AG10803 (cell line): ENCODE measurements around the gene ADM.

Experiments
- DNase-seq: peaks from one replicate; pipeline ENCODE4 v3.0.0; 2010; ENCODE audit warnings: low read depth
- H3K4me3 ChIP-seq: 2 replicates; pipeline ENCODE4 v1.5.1; 2011; ENCODE audit warnings: mild to moderate bottlenecking, low read length, control low read depth
- CTCF ChIP-seq: conservative IDR thresholded peaks from 2 replicates; pipeline ENCODE4 v1.5.1; 2011; ENCODE audit warnings: mild to moderate bottlenecking, low read length, control low read depth, inconsistent platforms

The ADM gene

DNA sequence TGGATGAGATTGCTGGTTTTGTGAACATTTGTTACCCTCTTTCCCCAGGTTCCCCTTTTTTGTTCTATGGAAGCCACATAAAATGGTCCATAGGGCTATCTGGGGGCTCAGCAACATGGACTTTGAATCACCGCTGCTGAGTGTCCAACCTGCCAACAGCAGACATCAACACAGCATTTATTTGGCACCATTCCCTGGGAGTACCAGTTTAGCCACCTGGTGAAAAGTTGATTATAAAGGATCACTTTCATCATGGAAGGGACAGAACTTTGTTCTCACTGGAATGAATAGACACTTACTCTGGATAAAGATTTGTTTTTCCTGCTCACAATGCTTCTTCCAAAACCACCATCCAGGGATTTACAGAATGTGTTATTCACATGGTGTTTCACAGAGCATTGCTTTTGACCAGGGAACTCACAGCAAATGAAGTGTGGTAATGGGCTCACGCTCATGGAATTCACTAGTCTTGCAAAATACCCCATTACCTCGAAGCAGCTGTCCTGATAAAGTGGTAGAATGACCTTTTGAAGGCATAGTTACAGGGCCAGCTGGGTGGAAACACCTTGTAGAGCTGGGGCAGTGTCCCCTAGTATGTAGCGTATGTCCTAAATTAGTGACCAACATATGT, 43.9 kb downstream of the ADM start:
- TF ChIP-seq CTCF, result no peak
- DNase-seq, result peak; percentile 93
- no peak overlapping the region for H3K4me3 ChIP-seq

DNA sequence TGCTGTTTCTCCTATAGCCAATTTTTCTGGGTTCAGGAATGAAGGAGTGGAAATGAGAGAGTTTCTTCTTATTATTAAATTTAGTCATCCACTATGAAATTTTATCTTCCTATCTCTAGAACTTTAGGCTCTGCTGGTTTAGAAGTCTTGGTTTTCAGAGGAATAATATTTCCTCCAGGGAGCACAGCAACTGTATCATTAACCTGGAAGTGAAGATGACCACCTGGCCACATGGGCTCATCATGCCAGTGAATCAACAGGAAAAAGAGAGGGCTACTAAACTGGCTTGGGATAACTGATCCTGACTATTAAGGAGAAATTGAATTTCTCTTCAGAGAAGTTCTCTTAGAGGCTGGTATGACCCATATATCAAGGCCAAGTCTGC, 44.4 kb downstream of the ADM start:
- H3K4me3 ChIP-seq, result no peak overlapping the region
- no peak for DNase-seq
- no peak for TF ChIP-seq CTCF

- DNase-seq, result no peak
- no peak for TF ChIP-seq CTCF
- no peak overlapping the region for H3K4me3 ChIP-seq
Measured at GRCh38 chr11:10349806-10350205, 44.9 kb downstream of the ADM start.

DNA sequence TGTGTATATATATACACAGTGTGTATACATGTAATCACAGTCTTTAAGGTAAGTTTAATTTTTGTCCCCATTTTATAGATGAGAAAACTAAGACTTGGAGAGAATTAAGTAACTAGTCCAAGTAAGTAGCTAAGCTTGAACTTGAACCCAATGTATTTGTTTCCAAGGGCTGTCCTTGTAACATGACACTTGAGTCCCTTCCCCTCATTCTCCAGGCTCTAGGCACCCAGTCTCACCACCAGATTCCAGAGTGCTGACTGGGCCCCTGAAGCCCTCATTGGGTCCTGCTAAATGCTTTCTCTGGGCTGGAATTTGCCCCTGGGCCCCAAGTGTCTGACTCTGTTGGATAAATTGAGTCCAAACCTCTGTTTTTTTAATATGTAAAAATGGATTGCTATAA, 45.5 kb downstream of the ADM start:
- TF ChIP-seq CTCF, result no peak
- no peak overlapping the region for H3K4me3 ChIP-seq
- peak; percentile 75 for DNase-seq

DNA sequence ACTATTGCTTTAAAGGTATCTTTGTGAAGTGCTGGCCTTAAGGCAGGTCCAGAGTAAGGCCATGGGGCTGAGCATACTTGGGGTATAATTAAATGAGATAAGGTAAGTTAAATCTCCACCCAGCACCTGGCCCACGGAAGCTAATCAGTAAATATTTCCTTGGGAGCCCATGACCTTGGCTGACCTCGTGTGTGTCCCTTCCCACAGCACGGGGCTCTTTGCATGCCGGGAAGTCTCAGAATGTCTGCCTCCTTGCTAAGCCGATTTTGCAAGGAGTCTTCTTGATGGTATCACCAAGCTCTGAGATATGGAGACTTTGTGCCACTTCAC, 46.5 kb downstream of the ADM start:
- DNase-seq, result no peak
- TF ChIP-seq CTCF, result no peak
- H3K4me3 ChIP-seq, result no peak overlapping the region

DNA sequence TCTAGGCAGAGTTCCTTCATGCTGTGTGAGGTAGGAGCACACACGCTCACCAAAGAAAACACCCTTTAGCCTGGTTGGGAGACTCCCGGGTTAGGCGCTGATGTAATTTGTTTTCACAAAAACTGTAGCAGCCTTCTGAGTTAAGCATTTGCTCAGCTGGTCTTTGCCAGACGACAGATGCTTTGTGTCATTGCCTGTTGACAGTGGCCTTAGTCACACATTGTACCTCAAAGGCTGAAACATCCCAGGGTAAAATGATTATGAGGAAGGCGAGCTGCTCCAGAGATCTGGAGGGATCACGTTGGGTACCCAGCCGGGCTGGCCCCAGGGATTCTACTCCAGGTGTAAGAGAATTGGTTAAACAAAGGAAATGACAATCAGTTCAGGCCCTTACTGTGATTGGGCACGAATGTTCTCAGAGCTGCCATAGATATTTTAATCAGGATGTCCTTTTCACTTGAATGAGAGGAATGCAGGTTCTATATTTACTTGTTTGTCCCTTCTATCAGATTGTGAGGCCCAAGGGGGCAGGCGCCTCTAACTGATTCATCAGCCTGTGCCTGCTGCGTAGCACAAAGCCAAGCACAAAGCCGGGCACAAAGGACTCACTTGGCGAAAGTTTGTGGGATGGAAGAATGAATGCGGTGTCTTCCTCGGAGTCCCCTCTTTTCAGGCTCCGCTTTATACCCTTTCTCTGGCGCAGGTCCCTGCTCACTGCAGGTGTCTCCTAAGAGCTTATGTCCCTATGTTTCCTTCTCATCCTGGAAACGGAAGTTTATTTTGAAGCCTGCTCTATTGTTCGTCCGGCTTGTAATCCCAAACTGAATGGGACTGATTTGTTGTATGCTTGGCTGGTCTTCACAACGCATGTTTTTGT, 47.1 kb downstream of the ADM start:
- H3K4me3 ChIP-seq, result no peak overlapping the region
- TF ChIP-seq CTCF, result no peak
- DNase-seq, result peak; percentile 84
